ENCODE data around the gene TMEM179B. TPM values are rescaled to one million over a fixed set of nuclear protein-coding genes. Genes with fewer than 3 reads are reported as not detected.

TMEM179B gene
- total RNA-seq, 1 donor from 2014 or later, result 51.3 TPM

- peaks cover 22% of the 10 kb centered on the region for H3K36me3 Mint-ChIP-seq (ENCODE audit: low read depth, unreplicated experiment)
Observed at GRCh38 chr11:62831520-62832335, 44.5 kb downstream of the TMEM179B start, which contains the start of gene STX5. TSS of gene STX5 (minus strand) at chr11:62832051. CDS start at chr11:62831243, 808 bp downstream.

GRCh38 chr11:62832336-62833234, 45.4 kb downstream of the TMEM179B start, which contains the start of gene TEX54:
TSS of gene TEX54 (minus strand) at chr11:62832841.
- H4K20me1 ChIP-seq (ENCODE audit: insufficient read depth, low read length), result peaks cover 60% of the 10 kb centered on the region
- Mint-ChIP-seq H3K9me3 (ENCODE audit: unreplicated experiment) (no peaks in the 10 kb centered on the region), H3K27ac (ENCODE audit: unreplicated experiment) (peak within 1 kb of the TSS; percentile 100), H3K27me3 (ENCODE audit: low read depth, unreplicated experiment) (no peaks in the 10 kb centered on the region), H3K4me3 (ENCODE audit: unreplicated experiment) (peak within 1 kb of the TSS; percentile 98), H3K4me1 (ENCODE audit: low read depth, unreplicated experiment) (peaks cover 7% of the 10 kb centered on the region), H3K36me3 (ENCODE audit: low read depth, unreplicated experiment) (peaks cover 20% of the 10 kb centered on the region)
- peak within 1 kb of the TSS; percentile 66 for H2AFZ ChIP-seq (ENCODE audit: low read depth, low read length)
- H3K9ac ChIP-seq (ENCODE audit: low read length), result peak within 1 kb of the TSS; percentile 94
- H3K4me3 ChIP-seq (ENCODE audit: insufficient read depth, low read depth, low read length), result peak within 1 kb of the TSS; percentile 75
- peak within 1 kb of the TSS; percentile 98 for H3K27ac ChIP-seq (ENCODE audit: low read depth, low read length)
- H3K4me2 ChIP-seq (ENCODE audit: low read length), result peak within 1 kb of the TSS; percentile 94
- H3K4me1 ChIP-seq (ENCODE audit: insufficient read depth, low read length), result peaks cover 20% of the 10 kb centered on the region
- TF ChIP-seq EZH2 (IDR thresholded peaks at IDR 0.05; ENCODE audit: insufficient read depth, low read length), result no peak
- TF ChIP-seq, protein P1, sequence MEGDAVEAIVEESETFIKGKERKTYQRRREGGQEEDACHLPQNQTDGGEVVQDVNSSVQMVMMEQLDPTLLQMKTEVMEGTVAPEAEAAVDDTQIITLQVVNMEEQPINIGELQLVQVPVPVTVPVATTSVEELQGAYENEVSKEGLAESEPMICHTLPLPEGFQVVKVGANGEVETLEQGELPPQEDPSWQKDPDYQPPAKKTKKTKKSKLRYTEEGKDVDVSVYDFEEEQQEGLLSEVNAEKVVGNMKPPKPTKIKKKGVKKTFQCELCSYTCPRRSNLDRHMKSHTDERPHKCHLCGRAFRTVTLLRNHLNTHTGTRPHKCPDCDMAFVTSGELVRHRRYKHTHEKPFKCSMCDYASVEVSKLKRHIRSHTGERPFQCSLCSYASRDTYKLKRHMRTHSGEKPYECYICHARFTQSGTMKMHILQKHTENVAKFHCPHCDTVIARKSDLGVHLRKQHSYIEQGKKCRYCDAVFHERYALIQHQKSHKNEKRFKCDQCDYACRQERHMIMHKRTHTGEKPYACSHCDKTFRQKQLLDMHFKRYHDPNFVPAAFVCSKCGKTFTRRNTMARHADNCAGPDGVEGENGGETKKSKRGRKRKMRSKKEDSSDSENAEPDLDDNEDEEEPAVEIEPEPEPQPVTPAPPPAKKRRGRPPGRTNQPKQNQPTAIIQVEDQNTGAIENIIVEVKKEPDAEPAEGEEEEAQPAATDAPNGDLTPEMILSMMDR (IDR thresholded peaks at IDR 0.05; ENCODE audit: insufficient read depth, low read depth, low read length), result no peak
- peaks cover 86% of the 10 kb centered on the region for H3K79me2 ChIP-seq (ENCODE audit: insufficient read depth, low read length)
- H3K36me3 ChIP-seq (ENCODE audit: insufficient read depth, low read length), result peaks cover 26% of the 10 kb centered on the region
- H3K9me3 ChIP-seq (ENCODE audit: insufficient read depth, low read depth, low read length), result no peaks in the 10 kb centered on the region
- no peaks in the 10 kb centered on the region for H3K27me3 ChIP-seq (ENCODE audit: insufficient read depth, low read length)
- DNase-seq (ENCODE audit: low read depth), result no peak
- FAIRE-seq, result no peak

More at GRCh38 chr11:62831520-62832335, 44.5 kb downstream of the TMEM179B start, which contains the start of gene STX5:
- Histone ChIP-seq H3K4me1 (ENCODE audit: insufficient read depth, low read length) (peaks cover 20% of the 10 kb centered on the region), H3K27ac (ENCODE audit: low read depth, low read length) (peak within 1 kb of the TSS; percentile 98), H3K4me3 (ENCODE audit: insufficient read depth, low read depth, low read length) (peak within 1 kb of the TSS; percentile 75), H3K27me3 (ENCODE audit: insufficient read depth, low read length) (no peaks in the 10 kb centered on the region), H4K20me1 (ENCODE audit: insufficient read depth, low read length) (peaks cover 69% of the 10 kb centered on the region), H3K9ac (ENCODE audit: low read length) (peak within 1 kb of the TSS; percentile 94), H3K9me3 (ENCODE audit: insufficient read depth, low read depth, low read length) (no peaks in the 10 kb centered on the region), H2AFZ (ENCODE audit: low read depth, low read length) (peak within 1 kb of the TSS; percentile 66), H3K36me3 (ENCODE audit: insufficient read depth, low read length) (peaks cover 33% of the 10 kb centered on the region), H3K4me2 (ENCODE audit: low read length) (peak within 1 kb of the TSS; percentile 94), H3K79me2 (ENCODE audit: insufficient read depth, low read length) (peaks cover 86% of the 10 kb centered on the region)
- DNase-seq (ENCODE audit: low read depth) (peak; percentile 97), FAIRE-seq (no peak)
- peak within 1 kb of the TSS; percentile 98 for H3K4me3 Mint-ChIP-seq (ENCODE audit: unreplicated experiment)
- H3K9me3 Mint-ChIP-seq (ENCODE audit: unreplicated experiment), result no peaks in the 10 kb centered on the region
- TF ChIP-seq, protein P1 (IDR thresholded peaks at IDR 0.05; ENCODE audit: insufficient read depth, low read depth, low read length), result no peak
- TF ChIP-seq EZH2 (IDR thresholded peaks at IDR 0.05; ENCODE audit: insufficient read depth, low read length), result no peak
- peak within 1 kb of the TSS; percentile 100 for H3K27ac Mint-ChIP-seq (ENCODE audit: unreplicated experiment)
- H3K27me3 Mint-ChIP-seq (ENCODE audit: low read depth, unreplicated experiment), result no peaks in the 10 kb centered on the region
- peaks cover 5% of the 10 kb centered on the region for H3K4me1 Mint-ChIP-seq (ENCODE audit: low read depth, unreplicated experiment)
